ENCODE data around the gene DIP2B.

DNA sequence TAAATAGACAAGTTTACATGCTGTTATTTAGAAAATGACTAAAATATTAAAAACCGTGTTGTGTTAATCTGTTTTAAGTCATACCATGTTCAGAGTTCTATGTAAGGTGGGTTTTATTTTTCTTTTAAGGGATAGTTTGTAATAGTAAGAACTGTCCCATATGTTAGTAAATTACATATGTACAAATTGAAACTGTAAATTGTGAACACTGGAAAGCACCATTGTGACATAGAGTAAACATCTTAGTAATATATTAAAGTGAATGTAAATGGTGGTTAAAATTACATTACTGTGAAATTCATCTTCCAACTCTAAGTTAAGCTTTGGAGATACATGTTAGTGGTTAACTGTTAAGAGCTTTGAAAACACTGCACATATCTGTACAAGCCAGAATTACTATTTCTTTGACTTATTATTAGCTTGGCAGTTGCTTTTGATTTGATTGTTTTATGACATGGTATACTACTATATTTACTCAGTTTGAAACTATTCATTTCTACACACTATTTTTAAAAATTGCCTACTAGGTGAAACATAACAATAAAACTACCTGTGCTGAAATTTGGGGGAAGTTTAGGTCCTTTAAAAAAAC, 27.4 kb upstream of the DIP2B start:
- TF ChIP-seq ZNF274 (IDR thresholded peaks at IDR 0.05; ENCODE audit: low read depth, low read length): no peak
- TF ChIP-seq YY1 (IDR thresholded peaks at IDR 0.05; ENCODE audit: insufficient read depth, insufficient read length): no peak
